Stimulated activated CD4-positive, alpha-beta T cell treated with anti-CD3 and anti-CD28 coated beads, Interleukin-2, amount 100 ng/mL, for 4 hours (primary cell): ENCODE results near the gene ADK.
"Not testable (repeated sequence)": the region's sequence is repeated elsewhere in the genome, so short reads cannot be mapped to it uniquely, and the experiment has no call there.

ENCODE experiments used
- DNase-seq: peaks from one replicate; pipeline ENCODE4 v3.0.0-alpha.2; 2020; ENCODE audit warnings: low read depth

Gene ADK

DNA sequence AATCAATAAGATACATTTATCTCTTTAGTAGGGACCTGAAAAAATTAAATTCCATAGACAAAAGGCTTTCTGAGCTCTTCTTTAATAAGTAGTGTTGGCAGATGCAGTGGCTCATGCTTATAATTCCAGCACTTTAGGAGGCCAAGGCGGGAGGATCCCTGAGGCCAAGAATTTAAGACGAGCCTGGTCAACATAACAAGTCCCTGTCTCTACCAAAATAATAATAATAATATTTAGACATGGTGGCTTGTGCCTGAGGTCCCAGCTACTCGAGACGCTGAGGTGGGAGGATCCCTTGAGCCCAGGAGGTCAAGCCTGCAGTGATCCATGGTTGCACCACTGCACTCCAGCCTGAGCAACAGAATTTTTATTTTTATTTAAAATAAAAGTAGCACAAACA, 280.8 kb downstream of the ADK start:
- no peak for DNase-seq

DNA sequence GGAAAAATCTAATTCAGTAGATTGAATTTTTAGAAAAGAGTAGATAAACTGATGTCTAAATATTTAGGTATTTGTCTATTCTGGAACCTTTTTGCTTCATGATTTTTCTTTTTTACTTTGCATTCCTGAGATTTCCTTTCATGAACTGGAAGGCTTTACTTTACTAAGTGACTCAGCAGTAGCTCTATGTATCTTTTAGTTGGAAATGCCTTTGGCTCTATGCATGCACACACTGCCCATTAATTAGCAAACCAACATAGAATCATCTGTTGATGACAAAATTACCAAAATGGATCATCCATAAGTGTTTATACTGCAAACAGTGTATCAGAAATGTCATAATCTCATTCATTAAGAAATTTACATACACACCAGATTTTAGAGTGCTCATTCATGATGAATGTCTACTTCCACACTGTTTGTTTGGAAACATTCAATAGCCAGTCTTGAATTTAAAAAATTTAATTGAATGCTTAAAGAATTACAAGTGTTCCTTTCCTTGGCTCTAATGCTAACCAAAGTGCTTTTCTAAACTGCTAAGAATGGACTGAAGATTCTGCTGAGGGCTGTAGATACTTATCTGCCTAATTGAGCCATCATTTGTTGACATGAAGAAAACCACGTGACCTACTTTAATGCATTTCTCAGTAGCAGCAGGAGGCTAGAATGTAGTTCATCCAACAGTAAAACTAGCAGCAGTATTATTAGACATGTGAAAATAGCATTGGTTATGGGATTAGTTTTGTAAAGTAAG, 282.0 kb downstream of the ADK start:
- no peak for DNase-seq

DNA sequence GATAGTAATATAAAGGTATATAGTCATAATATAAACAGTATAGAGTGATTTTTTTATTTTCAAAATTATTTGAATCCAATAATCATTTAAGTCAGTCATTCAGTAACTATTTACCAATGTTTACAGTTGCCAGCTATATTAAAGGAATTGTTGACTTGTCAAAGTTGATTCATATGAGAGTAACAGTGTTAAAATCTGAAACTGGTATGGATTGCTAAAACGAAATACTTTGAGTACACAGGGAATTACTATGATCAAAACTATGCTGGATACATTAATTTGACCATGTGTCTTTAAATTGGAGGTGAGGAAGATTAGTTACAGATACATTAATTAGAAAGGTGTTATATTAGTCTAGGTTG, 282.6 kb downstream of the ADK start:
- no peak for DNase-seq

DNA sequence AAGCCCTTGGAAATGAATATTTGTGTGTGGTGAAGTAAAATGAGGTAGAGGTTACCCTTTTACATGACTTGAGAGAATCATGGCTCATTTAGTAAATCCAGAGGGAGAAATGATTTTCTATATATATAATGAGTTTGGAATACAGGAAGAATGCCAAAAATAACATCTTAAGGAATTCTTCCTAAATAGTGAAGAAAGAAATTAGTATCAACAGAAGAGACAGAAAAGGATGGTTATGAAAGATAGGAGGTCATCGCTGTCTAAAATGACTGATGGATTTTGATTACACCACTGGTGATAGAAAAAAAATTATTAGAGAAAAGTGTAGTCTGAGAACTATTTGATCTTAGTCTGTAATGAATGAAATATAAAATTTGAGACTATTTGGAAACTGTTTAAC, 283.0 kb downstream of the ADK start:
- no peak for DNase-seq

DNA sequence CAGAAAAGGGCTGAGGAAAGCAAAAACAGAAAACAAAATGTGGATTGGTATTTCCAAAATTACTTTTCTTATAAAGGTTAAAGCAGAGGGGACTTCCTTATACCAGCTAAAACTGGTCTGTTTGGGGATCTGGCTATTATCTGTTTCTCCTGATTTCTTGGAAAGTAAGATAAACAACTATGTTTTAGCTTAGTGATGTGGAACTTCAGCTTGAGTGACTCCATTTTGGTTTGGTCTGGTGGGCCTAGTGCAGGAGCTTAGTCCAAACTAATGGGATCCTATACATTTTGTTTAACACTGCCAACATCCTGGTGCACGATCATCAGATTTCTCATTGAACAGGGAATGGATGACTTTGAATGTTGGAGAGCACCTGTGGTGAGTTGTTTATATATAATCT, 283.5 kb downstream of the ADK start:
- no peak for DNase-seq

DNA sequence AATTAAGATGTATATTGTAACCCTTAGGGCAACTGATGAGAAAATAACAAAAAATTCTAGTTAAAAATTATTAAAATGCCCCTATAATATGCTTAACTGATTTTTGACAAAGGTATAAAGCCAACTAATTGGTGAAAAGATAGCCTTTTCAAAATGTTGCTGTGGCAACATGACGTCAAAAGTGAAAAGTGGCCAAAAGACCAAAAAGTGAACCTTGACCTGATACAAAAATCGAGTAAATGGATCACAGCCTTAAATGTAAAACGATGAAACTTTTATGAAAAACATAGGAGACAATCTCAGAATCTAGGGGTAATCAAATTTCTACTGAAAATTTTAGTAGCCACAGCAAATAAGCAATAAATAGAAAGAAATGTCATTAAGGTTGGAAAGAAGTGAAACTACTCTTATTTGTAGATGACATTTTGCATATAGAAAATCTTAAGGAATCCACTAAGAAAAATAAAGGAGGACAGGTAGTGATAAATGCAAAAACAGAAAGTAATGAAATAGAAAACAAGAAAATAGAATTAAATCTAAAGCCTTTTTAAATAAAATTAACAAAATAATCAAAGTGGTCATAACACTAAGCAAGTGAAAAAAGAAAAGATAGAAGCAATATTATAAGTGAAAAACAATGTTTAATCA, 285.6 kb downstream of the ADK start:
- no peak for DNase-seq

DNA sequence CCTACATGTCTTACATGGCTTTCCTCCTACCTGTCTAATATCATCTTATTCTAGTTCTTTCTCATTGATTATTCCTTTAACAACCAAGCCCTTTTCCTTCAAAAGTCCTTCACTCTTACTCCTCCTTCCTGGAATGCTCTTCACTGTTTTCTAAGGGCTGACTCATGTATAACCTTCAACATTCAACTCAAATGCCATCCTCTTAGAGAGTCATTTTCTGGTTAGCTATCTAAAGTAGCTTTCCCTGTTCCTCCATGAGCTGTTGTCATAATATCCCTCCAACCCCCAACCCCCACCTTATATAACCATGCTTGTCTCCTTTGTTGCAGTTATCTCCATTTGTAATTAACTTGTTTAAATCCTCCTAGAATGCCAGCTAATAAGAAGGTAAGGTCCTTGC, 286.8 kb downstream of the ADK start:
- DNase-seq, result no peak

DNA sequence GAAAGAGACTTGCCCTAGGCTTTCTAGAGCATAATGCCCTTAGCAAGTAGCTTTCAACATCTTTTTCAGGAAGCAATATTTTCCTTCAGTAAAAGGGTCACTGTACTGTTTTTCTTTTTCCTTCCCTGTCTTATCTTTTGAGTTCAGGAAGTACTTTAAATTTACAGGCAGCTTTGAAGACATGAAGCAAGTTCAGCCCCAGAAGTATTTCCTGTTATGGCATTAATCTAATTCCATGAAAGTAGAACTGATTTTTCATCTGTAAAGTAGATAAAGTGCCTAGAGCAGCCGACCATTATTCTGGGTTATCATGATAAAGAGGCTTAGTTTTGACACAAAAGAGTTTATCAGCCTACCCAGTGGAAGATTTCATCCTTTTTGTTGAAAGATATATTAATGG, 288.2 kb downstream of the ADK start:
- no peak for DNase-seq

DNA sequence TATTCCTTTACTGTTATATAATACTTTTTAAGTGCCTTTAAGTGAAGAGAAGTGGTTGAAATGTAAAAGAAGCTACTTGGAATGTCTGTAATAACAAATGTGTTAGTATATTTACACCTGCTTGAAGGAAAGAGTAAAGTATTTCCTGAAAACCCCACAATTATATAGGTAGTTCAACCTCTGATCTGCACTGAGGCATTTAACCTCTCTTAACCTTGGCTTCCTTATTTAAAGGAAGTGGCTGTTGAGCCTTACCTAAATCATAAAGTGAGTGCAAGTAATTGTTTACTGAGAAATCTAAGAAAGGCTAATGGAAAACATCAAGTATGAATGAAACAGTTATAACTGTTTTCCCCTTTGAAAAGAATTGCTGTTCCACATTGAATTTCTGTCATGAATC, 294.5 kb downstream of the ADK start:
- DNase-seq, result no peak

DNA sequence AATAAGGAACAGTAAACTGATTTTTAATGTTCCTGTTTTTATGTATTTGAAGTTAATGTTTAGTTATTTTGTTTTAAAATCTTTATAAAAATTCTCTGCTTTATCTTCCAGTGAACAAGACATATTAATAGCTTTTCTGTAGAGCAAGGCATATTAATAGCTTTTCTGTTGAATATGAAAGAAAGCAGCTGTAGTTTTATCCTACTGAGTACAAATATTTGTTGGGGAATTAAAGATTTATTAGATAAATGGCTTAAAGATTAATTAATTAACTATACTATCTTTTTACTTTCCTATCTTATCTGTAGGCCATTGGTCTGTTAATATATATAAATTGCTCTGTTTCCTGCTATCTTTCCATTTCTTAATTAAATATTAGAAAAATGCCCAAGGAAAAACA, 299.6 kb downstream of the ADK start:
- no peak for DNase-seq

DNA sequence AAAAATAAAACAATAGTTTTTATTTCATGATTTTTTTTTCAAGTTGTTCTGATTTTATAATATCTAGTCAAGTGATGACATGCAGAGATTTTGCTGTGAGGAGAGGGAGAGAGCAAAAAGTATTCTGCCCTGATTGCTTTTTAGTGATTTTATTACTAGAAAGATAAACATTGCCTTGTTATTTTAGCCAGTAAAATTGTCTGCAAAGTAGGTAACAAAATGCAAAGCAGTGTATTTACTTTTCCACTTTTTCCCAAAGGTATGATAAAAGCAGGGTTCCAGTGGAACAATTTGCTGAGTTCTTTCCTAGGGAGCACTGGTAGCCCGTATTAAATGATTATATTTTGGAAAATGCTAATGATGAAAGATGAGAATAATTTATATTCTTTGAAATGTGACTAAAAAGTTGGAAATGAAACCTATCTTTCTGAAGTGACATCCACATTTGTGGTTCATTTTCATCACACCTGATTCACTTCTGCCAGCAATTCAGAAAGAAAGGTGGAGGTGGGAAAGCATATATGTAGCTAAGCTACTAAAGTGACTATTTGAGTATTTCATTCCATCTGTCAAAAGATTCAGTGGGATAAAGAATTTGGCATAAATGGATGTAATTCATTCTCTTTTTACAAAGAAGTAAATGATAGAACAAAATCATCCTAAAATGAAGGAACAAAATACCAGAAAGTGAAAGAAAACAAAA, 300.3 kb downstream of the ADK start:
- DNase-seq, result no peak

DNA sequence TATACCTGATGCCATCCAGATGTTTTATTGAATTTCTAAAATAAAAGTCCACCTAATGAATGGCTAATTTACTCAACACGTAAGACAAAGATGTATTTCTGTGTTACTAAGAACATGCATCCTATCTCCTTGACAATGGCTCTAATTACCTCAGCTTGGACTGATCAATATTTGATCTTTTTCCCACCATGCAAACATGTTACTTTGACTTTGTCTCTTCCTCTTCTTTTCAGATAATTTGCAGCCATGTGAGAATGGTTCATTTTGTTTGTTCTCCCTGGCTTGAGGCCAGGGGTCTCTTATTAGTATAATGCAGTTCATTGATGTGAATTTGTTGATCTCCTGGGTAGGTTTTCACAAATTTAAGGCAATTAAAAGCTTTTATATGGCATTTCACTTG, 302.1 kb downstream of the ADK start:
- no peak for DNase-seq

DNA sequence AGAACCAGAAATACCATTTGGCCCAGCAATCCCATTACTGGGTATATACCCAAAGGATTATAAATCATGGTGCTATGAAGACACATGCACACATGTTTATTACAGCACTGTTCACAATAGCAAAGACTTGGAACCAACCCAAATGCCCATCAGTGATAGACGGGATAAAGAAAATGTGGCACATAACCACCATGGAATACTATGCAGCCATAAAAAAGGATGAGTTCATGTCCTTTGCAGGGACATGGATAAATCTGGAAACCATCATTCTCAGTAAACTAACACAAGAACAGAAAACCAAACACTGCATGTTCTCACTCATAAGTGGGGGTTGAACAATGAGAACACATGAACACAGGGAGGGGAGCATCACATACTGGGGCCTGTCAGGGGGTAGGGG, 306.5 kb downstream of the ADK start:
- DNase-seq, result not testable (repeated sequence)

DNA sequence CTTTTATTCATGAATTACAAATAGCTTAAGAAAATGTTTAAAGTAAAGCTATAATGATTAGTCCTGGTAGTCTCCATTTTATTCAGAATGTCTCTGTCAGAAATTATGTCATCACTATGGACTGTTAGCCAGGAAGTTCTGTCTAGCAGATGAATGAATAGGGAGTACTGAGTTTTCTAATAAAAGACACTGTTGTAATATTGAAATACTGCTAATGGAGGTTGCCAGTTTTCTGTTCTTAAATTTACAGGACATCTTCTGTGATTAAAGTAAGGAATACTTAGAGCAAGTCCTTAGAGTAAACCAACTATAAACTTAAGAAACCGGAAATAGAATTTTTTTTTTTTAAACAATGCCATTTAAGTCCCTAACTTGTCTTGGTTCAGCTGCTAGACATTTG, 309.8 kb downstream of the ADK start:
- DNase-seq, result no peak

DNA sequence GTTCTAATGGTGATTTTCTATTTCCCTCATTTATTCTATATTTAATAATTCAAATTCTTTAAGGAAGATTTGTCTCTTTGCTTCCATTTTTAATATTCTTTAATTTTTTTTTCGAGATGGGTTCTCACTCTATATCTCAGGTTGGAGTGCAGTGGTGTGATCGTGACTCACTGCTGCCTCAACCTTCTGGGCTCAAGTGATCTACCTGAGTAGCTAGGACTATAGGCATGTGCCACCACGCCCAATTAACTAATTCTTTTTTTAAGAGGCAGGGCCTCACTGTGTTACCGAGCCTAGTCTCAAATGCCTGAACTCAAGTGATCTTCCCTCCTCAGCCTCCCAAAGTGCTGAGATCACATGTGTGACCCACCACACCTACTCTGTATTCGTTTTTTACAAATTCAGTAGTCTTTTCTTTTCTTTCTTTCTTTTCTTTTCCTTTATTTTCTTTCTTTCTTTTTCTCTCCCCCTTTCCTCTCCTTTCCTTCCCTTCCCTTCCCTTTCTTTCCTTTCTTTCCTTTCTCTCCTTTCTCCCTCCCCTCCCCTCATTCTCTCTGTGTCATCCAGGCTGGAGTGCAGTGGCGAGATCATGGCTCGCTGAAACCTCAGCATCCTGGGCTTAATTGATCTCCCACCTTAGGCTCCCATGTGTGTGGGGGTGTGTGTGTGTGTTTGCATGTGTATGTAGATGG, 323.1 kb downstream of the ADK start:
- DNase-seq, result no peak

DNA sequence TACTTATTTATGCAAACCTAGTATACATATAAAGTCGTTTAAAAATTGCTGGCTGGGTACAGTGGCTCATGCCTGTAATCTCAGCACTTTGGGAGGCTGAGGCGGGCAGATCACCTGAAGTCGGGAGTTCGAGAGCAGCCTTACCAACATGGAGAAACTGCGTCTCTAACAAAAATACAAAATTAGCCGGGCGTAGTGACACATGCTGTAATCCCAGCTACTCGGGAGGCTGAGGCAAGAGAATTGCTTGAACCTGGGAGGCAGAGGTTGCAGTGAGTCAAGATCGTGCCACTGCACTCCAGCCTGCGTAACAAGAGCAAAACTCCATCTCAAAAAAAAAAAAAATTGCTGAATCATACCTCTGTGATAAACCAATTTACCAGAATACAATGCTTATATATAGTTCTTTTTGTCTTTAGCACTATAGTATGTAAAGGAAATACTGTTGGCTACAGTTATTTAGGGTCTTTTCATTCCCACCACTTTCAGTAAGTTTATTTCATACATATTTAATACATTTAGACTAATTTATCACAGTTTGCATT, 325.2 kb downstream of the ADK start:
- not testable (repeated sequence) for DNase-seq

DNA sequence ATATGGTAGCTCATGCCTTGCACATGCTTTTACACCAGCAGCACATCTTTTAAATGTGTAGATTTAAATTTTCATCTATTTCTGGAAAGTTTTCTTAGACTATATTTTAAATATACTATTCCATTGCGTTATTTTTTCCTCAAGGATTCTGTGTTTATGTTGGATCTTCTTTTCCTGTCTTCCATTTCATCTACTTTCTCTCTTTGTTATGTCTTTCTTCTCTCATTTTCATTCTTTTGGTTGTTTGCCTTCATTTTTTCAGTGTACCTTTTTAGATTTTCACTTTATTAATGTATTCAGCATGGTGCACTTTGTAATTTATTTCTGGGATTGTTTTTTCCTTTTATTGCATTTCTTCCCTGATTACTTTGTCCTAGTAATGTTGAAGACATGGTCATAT, 329.8 kb downstream of the ADK start:
- no peak for DNase-seq

DNA sequence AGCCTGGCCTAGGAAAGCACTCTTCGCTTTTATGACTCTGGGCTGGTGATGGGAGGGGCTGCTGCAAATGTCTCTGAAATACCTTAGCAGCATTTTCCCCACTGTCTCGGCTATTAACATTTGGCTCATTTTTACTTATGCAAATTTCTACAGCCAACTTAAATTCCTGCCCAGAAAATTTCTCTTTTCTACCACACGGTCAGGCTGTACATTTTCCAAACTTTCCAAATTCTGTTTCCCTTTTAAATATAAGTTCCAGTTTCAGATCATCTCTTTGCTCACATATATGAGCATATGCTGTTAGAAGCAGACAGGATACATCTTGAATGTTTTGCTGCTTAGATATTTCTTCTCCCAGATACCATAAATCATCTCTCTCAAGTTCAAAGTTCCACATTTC, 332.3 kb downstream of the ADK start:
- DNase-seq, result no peak

DNA sequence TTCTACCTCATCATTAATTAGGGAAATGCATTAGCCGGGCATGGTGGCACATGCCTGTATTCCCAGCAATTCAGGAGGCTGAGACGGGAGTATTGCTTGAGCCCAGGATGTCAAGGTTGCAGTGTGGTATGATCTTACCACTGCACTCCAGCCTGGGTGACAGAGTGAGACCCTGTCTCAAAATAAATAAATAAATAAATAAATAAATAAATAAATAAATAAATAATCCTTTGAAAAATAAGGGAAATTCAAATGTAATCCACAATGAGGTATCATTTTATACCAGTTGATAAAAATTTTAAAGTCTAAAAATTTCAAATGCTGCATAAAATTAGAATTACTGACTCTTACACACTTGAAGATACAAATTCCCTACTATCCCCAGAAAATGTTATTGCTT, 334.3 kb downstream of the ADK start:
- DNase-seq, result no peak

DNA sequence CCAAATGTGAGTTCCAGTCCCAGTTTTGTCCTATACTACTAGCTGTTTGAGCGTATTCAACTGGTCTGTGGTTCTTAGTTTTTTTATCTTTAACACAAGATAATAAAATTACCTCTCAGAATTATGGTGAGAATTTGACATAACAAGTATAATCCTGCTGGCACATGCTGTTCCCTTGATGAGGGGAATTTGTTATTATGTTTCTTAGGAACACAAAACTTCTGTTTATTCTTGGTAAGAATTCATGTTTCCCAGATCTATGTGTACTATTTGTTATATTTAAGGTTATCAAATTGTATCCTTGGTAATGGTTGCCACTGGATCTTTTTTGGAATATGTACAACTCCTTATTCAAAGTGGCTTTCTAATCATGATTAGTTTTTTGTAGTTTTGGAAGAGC, 335.6 kb downstream of the ADK start:
- no peak for DNase-seq

DNA sequence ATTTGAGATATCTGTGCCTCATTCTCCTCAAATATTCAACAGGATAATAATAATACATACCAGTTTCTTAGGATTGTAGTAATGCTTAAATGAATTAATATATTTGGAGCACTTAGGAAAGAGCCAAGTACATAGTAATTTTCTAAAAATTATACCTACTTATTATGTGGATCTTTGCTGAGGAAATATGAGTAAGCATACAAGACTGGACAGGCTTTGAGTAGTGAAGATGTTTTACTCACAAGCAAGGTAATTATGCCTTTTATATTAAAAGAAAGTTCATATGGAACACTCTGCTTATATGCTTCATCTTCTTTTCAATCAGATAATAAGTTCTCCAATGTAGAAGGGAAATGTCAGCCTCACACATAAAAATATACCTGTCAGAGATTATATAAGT, 337.9 kb downstream of the ADK start:
- no peak for DNase-seq

DNA sequence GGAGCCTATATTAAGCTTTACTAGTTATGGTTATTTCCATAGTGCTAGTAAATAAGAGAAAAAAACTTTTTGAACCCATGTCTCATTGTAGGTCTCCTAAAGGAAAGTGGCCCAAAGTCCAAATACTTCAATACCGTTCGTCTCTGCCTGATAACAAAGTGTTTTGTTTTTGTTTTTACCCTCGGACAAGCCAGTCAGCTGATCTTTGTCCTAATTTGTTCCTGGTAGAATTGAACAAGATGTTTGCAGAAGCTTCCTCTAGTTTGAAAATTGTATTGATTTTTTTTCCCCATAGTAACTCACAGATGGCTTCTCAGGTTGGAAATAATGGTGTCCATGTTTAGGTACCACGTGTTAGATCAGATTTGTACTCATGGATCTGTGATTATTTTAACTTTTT, 339.5 kb downstream of the ADK start:
- no peak for DNase-seq

DNA sequence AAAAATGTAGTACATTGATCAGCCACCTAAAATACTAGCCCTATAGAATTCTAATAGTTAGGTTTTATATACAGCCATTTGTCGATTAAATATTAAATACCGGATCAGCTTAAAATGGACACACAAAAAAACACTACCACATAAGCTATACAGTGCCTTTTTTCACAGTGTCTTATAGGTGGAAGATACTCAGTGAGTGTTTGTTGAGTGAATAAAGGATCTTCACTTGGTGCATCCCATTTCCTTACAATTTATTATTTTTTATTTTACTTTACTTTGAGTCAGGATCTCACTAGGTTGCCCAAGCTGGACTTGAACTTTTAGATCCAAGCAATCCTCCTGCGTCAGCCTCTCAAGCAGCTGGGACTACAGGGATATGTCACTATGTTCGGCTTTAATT, 340.0 kb downstream of the ADK start:
- no peak for DNase-seq
